Suprapubic skin (tissue), 4 donors: ENCODE results near the gene PRKCSH. TPM values are rescaled to one million over a fixed set of nuclear protein-coding genes. Genes with fewer than 3 reads are reported as not detected.
A peak's percentile ranks its signal among the peaks of the same experiment; 100 is the strongest.

Source experiments
- DNase-seq, 2 donors: peaks; one replicate each; pipeline ENCODE4 v3.0.0-alpha.2; 2019; ENCODE audit warnings: low spot score in 2 of 2
- H3K27ac ChIP-seq: fragments of 200-600 bp; sonication (generic); one replicate; pipeline ENCODE4 v1.5.1; 2019
- H3K27me3 ChIP-seq: fragments of 200-600 bp; sonication (generic); one replicate; pipeline ENCODE4 v1.5.1; 2019
- H3K36me3 ChIP-seq: fragments of 200-600 bp; sonication (generic); one replicate; pipeline ENCODE4 v1.5.1; 2019
- H3K4me1 ChIP-seq: fragments of 200-600 bp; sonication (generic); one replicate; pipeline ENCODE4 v1.5.1; 2019
- H3K4me3 ChIP-seq: fragments of 200-600 bp; sonication (generic); one replicate; pipeline ENCODE4 v1.5.1; 2019; ENCODE audit warnings: mild to moderate bottlenecking
- H3K9me3 ChIP-seq: fragments of 200-600 bp; sonication (generic); one replicate; pipeline ENCODE4 v1.5.1; 2019
- EP300 ChIP-seq: sonication (generic); formaldehyde crosslinking; IDR thresholded peaks from one replicate; pipeline ENCODE4 v1.6.1; 2017; ENCODE audit warnings: antibody characterized with exemption
- POLR2A ChIP-seq, 2 donors: fragments of 450-650 bp; IDR thresholded peaks; one replicate each; pipeline ENCODE4 v1.6.1; 2017; ENCODE audit warnings: antibody characterized with exemption in 2 of 2, mild to moderate bottlenecking in 2 of 2, moderate library complexity in 2 of 2
- POLR2AphosphoS5 ChIP-seq, 3 donors: sonication (generic); formaldehyde crosslinking; IDR thresholded peaks; one replicate each; pipeline ENCODE4 v1.6.1; 2017; ENCODE audit warnings: antibody characterized with exemption in 3 of 3
- WGBS: methylation state at CpG from one replicate; pipeline ENCODE4 v1.1.5; 2018; 5-methylcytosine and 5-hydroxymethylcytosine counted together
- total RNA-seq, 4 donors: library from RNA; depleted of rRNA; stranded (reverse); fragments of >200 nt; gene quantifications; one replicate each; pipeline ENCODE4 v1.1.0, GENCODE V29; 2016
- TF ChIP-seq, protein P1 (sequence below), 2 donors: fragments of 200-600 bp in 1 of 2; fragments of 450-650 bp in 1 of 2; sonication (generic) in 1 of 2; IDR thresholded peaks; one replicate each; pipeline ENCODE4 v1.5.1; 2016 to 2019; ENCODE audit warnings: antibody characterized with exemption in 2 of 2, mild to moderate bottlenecking in 1 of 2, moderate library complexity in 1 of 2

PRKCSH gene
- total RNA-seq, 4 donors from 2014 or later = 119 to 164 (median 124) TPM

DNA sequence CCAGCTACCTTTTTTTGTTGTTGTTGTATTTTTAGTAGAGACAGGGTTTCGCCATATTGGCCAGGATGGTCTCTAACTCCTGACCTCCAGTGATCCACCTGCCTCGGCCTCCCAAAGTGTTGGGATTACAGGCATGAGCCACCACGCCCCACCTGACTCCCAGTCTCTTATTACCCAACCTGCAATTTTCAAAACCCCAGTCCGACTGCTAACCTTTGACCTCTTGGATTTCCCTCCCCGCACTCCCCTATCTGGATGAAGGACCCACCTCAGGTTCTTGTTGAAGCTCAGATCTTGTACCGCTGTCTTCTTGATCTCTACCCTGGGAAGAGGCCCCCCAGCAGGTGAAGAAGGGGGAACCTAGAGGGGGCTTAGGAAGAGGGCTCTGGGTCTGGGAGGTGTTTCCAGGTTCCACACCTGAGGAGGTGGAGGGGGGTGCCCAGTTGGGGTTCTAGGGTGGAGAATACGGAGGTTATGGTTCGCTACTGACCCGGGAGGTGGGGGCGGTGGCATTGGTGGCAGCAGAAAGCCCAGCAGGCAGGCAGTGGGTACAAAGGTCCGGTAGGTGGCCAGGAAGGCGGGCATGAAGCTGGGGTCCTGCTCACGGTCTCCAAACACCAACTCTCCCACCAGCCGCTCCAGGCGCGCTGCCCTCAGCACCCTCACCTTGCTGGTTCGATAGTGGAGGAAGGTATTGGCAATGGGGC lies 18.9 kb upstream of the PRKCSH start:
- H3K36me3 ChIP-seq = no peaks in the 10 kb centered on the region
- H3K27me3 ChIP-seq = peaks cover 33% of the 10 kb centered on the region
- no peak overlapping the region for H3K27ac ChIP-seq
- TF ChIP-seq, protein P1, sequence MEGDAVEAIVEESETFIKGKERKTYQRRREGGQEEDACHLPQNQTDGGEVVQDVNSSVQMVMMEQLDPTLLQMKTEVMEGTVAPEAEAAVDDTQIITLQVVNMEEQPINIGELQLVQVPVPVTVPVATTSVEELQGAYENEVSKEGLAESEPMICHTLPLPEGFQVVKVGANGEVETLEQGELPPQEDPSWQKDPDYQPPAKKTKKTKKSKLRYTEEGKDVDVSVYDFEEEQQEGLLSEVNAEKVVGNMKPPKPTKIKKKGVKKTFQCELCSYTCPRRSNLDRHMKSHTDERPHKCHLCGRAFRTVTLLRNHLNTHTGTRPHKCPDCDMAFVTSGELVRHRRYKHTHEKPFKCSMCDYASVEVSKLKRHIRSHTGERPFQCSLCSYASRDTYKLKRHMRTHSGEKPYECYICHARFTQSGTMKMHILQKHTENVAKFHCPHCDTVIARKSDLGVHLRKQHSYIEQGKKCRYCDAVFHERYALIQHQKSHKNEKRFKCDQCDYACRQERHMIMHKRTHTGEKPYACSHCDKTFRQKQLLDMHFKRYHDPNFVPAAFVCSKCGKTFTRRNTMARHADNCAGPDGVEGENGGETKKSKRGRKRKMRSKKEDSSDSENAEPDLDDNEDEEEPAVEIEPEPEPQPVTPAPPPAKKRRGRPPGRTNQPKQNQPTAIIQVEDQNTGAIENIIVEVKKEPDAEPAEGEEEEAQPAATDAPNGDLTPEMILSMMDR (IDR thresholded peaks at IDR 0.05) = no peak
- TF ChIP-seq POLR2A (IDR thresholded peaks at IDR 0.05) = no peak
- no peak for TF ChIP-seq POLR2AphosphoS5 (IDR thresholded peaks at IDR 0.05)
- TF ChIP-seq EP300 = no peak
- whole genome bisulfite sequencing = 94% methylated on average over 17 of the region's 17 CpGs
- no peak for DNase-seq
- H3K4me3 ChIP-seq = no peak overlapping the region
- no peaks in the 10 kb centered on the region for H3K9me3 ChIP-seq
- peaks cover 30% of the 10 kb centered on the region for H3K4me1 ChIP-seq

DNA sequence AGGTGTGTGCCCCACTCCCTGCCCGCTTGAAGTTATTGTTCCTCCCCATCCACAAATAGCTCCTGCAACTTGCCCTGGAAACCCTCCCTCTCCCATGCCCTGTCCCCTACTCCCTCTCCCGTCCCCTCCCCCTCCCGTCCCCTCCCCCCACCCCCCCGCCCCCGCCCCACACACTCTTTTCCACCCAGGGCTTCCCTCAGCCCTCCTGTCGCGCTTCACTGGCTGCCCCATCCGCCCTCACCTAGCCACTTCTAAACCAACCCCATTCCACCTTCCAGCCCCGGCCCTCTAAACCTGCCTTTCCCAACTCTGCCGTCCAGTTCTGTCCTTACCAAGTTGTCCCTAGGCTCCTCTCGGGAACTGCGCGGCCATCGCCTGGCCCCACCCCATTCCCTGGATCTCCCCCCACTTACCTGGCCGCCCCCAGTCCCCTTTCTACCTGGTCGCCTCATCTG lies 17.3 kb upstream of the PRKCSH start:
- WGBS = 8% methylated on average over 16 of the region's 16 CpGs
- Histone ChIP-seq H3K27me3 (peaks cover 44% of the 10 kb centered on the region), H3K9me3 (no peaks in the 10 kb centered on the region)

DNA sequence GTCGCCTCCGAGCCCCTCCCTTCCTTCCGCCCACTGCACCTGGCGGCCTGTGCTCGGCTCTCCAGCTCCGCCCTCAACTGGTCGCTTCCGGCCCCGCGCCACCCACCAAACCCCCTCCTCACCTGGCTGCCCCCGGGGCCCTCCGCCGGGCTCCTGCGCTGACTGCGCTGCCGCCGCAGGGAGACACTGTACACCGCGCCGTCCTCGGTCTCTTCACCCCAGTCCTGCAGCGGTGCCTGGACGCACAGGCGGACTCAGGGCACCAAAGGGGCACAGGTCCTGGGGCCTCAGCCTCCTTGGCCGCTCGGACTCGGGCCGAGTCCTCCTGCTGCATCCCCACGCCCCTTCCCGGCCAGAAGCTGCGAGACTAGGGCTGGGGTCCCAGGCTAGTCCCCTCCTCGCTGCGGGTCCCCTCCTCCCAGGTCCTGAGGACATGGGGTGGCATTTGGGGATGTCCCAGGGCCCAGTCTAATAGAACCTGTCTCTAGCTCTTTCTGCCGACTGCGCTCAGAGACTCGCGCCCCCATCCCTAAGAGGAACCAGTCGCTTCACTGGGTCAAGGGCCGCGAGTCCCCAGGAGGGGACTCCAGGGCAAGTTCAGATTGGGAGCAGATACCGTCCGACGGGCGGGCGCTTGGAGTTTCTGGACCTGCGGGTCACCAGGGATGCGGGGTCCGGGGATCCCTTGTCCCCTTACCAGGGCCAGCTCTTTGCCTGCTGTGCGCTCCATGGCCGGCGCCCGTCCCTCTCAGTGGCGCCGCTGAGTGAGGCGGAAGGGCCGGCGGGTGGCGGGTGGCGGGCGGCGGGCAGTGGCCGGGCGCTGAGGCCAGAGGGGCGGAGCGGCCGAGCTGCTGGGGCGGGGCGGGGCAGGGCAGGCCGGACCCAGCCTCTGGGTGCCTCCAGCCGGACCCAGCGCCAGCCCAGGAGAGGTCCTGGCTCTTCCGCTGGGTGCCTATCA lies 16.6 kb upstream of the PRKCSH start, which contains the start of gene RGL3:
RGL3 (minus strand) TSS at position 766 of the 958 bp plus-strand sequence; CDS start at position 730, 36 bp downstream.
- TF ChIP-seq POLR2AphosphoS5 (IDR thresholded peaks at IDR 0.05) (no peak), POLR2A (IDR thresholded peaks at IDR 0.05) (no peak), EP300 (no peak)
- TF ChIP-seq, protein P1 (IDR thresholded peaks at IDR 0.05) = no peak
- no peak for DNase-seq
- peaks cover 53% of the 10 kb centered on the region for H3K4me1 ChIP-seq
- 6% methylated on average over 9 of the region's 72 CpGs for WGBS
- no peaks in the 10 kb centered on the region for H3K36me3 ChIP-seq
- no peak within 1 kb of the TSS for H3K27ac ChIP-seq
- no peaks in the 10 kb centered on the region for H3K9me3 ChIP-seq
- H3K27me3 ChIP-seq = peaks cover 50% of the 10 kb centered on the region
- peak within 1 kb of the TSS; percentile 46 for H3K4me3 ChIP-seq

More for the DNA sequence above, 17.3 kb upstream of the PRKCSH start:
- H3K36me3 ChIP-seq = no peaks in the 10 kb centered on the region
- peaks cover 46% of the 10 kb centered on the region for H3K4me1 ChIP-seq
- H3K27ac ChIP-seq = no peak overlapping the region
- H3K4me3 ChIP-seq = peak overlapping the region; percentile 46
- no peak for TF ChIP-seq EP300
- no peak for TF ChIP-seq POLR2AphosphoS5 (IDR thresholded peaks at IDR 0.05)
- TF ChIP-seq POLR2A (IDR thresholded peaks at IDR 0.05) = no peak
- TF ChIP-seq, protein P1 (IDR thresholded peaks at IDR 0.05) = no peak
- DNase-seq = no peak

DNA sequence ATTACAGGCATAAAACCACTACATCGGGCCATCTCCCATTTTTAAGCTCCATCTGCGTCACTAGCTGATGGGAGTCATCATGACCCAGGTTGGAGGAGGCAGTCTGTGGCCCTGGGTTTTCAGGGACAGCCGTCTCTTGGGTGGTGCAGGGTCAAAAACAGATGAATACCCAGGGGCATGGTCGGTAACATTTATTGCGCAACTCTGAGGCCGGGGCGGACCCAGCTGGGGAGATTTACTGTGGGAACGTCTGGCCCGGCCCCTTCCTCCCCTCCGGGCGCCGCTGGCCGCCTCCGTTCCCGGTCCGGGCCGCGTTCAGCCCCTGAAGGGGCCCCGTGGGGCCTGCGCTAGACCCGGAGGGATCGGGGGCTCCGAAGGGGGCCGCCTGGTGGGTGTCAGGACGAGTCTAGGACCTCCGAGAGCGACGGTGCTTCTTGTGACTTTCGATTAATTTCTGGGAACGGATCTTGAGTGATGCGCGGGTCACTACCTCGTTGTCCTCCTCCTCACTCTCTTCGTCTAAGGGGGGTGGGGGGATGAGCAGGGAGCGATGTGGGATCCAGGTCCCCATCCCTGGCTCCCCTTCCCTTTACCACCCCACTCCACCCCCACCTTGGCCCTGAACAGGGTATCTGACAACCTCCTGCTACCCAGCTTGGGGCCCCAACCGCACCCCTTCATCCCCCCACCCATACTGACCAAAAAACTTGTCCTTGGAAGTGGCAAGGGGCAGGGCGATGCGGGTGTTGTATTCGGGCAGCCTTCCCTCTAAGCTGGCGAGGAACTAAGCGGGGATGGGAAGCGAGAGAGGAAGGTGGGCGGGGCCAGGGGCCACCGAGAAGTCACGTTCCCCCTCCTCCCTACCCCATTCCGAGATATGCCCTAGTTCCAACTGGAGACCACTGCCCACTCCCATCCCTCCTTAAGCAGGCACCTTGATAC lies 14.7 kb upstream of the PRKCSH start:
- DNase-seq = no peak
- H3K27me3 ChIP-seq = peaks cover 54% of the 10 kb centered on the region
- no peaks in the 10 kb centered on the region for H3K9me3 ChIP-seq
- WGBS = 7% methylated on average over 25 of the region's 46 CpGs
- H3K27ac ChIP-seq = no peak overlapping the region
- peak overlapping the region; percentile 41 for H3K4me3 ChIP-seq
- TF ChIP-seq EP300 = no peak
- TF ChIP-seq POLR2AphosphoS5 (IDR thresholded peaks at IDR 0.05) = no peak
- no peak for TF ChIP-seq POLR2A (IDR thresholded peaks at IDR 0.05)
- TF ChIP-seq, protein P1 (IDR thresholded peaks at IDR 0.05) = no peak
- peaks cover 54% of the 10 kb centered on the region for H3K4me1 ChIP-seq
- no peaks in the 10 kb centered on the region for H3K36me3 ChIP-seq
